HepG2 (cell line): Measurements from ENCODE around the gene CIB1. TPM values are rescaled to one million over a fixed set of nuclear protein-coding genes. Genes with fewer than 3 reads are reported as not detected.

Experiments
- DNMT1 ChIP-seq: sonication (generic); formaldehyde crosslinking; IDR thresholded peaks from 2 replicates; pipeline ENCODE4 v1.5.1; 2020; ENCODE audit warnings: mild to moderate bottlenecking, missing genetic modification reagents
- FOXP4 ChIP-seq: sonication (generic); formaldehyde crosslinking; IDR thresholded peaks from 2 replicates; pipeline ENCODE4 v1.4.0; 2020; ENCODE audit warnings: missing genetic modification reagents
- GTF2F1 ChIP-seq: fragments of 150-350 bp; IDR thresholded peaks from 2 replicates; pipeline ENCODE4 v1.6.1; 2014; ENCODE audit warnings: low read length
- KMT2B ChIP-seq: IDR thresholded peaks from 2 replicates; pipeline ENCODE4 v1.6.1; 2016; ENCODE audit warnings: missing genetic modification reagents, missing compliant biosample characterization
- MAFG ChIP-seq: sonication (generic); formaldehyde crosslinking; IDR thresholded peaks from 2 replicates; pipeline ENCODE4 v1.5.1; 2020; ENCODE audit warnings: mild to moderate bottlenecking, missing genetic modification reagents
- MED13 ChIP-seq: sonication (generic); formaldehyde crosslinking; IDR thresholded peaks from 2 replicates; pipeline ENCODE4 v1.5.0; 2020; ENCODE audit warnings: missing genetic modification reagents
- MEIS2 ChIP-seq: sonication (generic); formaldehyde crosslinking; IDR thresholded peaks from 2 replicates; pipeline ENCODE4 v1.9.0; 2021; ENCODE audit warnings: mild to moderate bottlenecking, missing genetic modification reagents
- POLR2A ChIP-seq, 2 experiments: IDR thresholded peaks; 2 replicates each; pipeline ENCODE4 v1.6.1; 2011; ENCODE audit warnings: low read depth in 2 of 2, low read length in 2 of 2, mild to moderate bottlenecking in 1 of 2, moderate library complexity in 1 of 2; ENCODE audit not compliant: insufficient read depth in 1 of 2
- POLR2AphosphoS5 ChIP-seq: IDR thresholded peaks from 2 replicates; pipeline ENCODE4 v1.6.1; 2012; ENCODE audit warnings: low read depth, low read length
- RBM22 ChIP-seq: fragments of 200-400 bp; formaldehyde crosslinking; optimal IDR thresholded peaks from 2 replicates; pipeline ENCODE3; 2017; ENCODE audit warnings: mild to moderate bottlenecking, low read length, moderate library complexity
- TFDP2 ChIP-seq: sonication (generic); formaldehyde crosslinking; IDR thresholded peaks from 2 replicates; pipeline ENCODE4 v1.4.0; 2020; ENCODE audit warnings: missing genetic modification reagents
- U2AF2 ChIP-seq: fragments of 200-400 bp; formaldehyde crosslinking; IDR thresholded peaks from 2 replicates; pipeline ENCODE4 v1.6.1; 2017; ENCODE audit warnings: low read depth, mild to moderate bottlenecking, low read length
- YEATS4 ChIP-seq: sonication (generic); formaldehyde crosslinking; IDR thresholded peaks from 2 replicates; pipeline ENCODE4 v1.4.0; 2020; ENCODE audit warnings: missing genetic modification reagents, borderline replicate concordance
- ZNF260 ChIP-seq: sonication (generic); formaldehyde crosslinking; IDR thresholded peaks from 2 replicates; pipeline ENCODE4 v1.4.0; 2020; ENCODE audit warnings: missing genetic modification reagents, low read depth, mild to moderate bottlenecking, borderline replicate concordance
- ZSCAN25 ChIP-seq: sonication (generic); formaldehyde crosslinking; IDR thresholded peaks from 2 replicates; pipeline ENCODE4 v1.8.0; 2022; ENCODE audit warnings: mild to moderate bottlenecking, missing genetic modification reagents
- polyA plus RNA-seq, 8 experiments: library from polyadenylated mRNA; depleted of rRNA in 3 of 8; stranded (reverse) in 7 of 8; unstranded in 1 of 8; fragments of >200 nt; fragmentation: Illumina TruSeq in 4 of 8; extraction: Trizol in 4 of 8; gene quantifications; 2 replicates each; pipeline versions ENCODE4 v1.2.1 to v1.2.3, GENCODE V29; 2011 to 2016; ENCODE audit warnings: low read depth in 4 of 8, missing spikeins in 1 of 8, mixed read lengths in 1 of 8; ENCODE audit not compliant: insufficient read depth in 1 of 8
- total RNA-seq, 5 experiments: library from RNA; depleted of rRNA; stranded (reverse); fragments of >200 nt; fragmentation: Illumina TruSeq; extraction: Trizol; gene quantifications; 2 replicates each; pipeline ENCODE4 v1.2.3, GENCODE V29; 2016; ENCODE audit warnings: low read depth in 1 of 5
- TF ChIP-seq, protein P1 (sequence below), 2 experiments: sonication (generic) in 1 of 2; formaldehyde crosslinking in 1 of 2; IDR thresholded peaks; 2 replicates each; pipeline versions ENCODE4 v1.5.1 to v1.6.1; 2011 to 2020; ENCODE audit warnings: borderline replicate concordance in 1 of 2, low read depth in 1 of 2, low read length in 1 of 2, mild to moderate bottlenecking in 1 of 2, missing genetic modification reagents in 1 of 2, moderate library complexity in 1 of 2
- TF ChIP-seq, protein P2 (sequence below): IDR thresholded peaks from 2 replicates; pipeline ENCODE4 v1.6.1; 2016; ENCODE audit warnings: mild to moderate bottlenecking, missing biosample characterization, missing genetic modification reagents
- TF ChIP-seq, protein P3 (sequence below): sonication (generic); formaldehyde crosslinking; IDR thresholded peaks from 2 replicates; pipeline ENCODE4 v1.5.0; 2020; ENCODE audit warnings: missing genetic modification reagents

Gene CIB1
- total and polyA plus RNA-seq, 2 of the 13 experiments (the other 11 are each of a cell fraction or from before 2014, with no cell fraction given), result 38.7 to 72.7 TPM

GRCh38 chr15:90184786-90185704 is 48.7 kb downstream of the CIB1 start (continued):
- TF ChIP-seq KMT2B (CRISPR knock-in tag) (peak; percentile 56; the same call in 1 of the 2 replicates), U2AF2 (peak; percentile 92), GTF2F1 (no peak), RBM22 (peak; percentile 97), TFDP2 (CRISPR knock-in tag) (peak; percentile 39; the same call in 1 of the 2 replicates), ZSCAN25 (0 out of 2 replicates have a peak, but pooled peaks have one; percentile 36), MED13 (CRISPR knock-in tag) (no peak), ZNF260 (CRISPR knock-in tag) (no peak), FOXP4 (CRISPR knock-in tag) (peak; percentile 69), POLR2A (IDR thresholded peaks at IDR 0.05; ENCODE audit: insufficient read depth in 1 of 2, low read depth in 2 of 2, low read length in 2 of 2) (peak in 1 of 2 experiments; percentile 57; a peak in 1 of 4 replicates), POLR2AphosphoS5 (peak; percentile 50; the same call in 1 of the 2 replicates), YEATS4 (peak; percentile 76), DNMT1 (CRISPR knock-in tag) (no peak), MAFG (no peak), MEIS2 (CRISPR knock-in tag) (peak; percentile 84)
- TF ChIP-seq, protein P1, sequence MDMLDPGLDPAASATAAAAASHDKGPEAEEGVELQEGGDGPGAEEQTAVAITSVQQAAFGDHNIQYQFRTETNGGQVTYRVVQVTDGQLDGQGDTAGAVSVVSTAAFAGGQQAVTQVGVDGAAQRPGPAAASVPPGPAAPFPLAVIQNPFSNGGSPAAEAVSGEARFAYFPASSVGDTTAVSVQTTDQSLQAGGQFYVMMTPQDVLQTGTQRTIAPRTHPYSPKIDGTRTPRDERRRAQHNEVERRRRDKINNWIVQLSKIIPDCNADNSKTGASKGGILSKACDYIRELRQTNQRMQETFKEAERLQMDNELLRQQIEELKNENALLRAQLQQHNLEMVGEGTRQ (IDR thresholded peaks at IDR 0.05; ENCODE audit: low read depth, low read length), result no peak
- TF ChIP-seq, protein P1 (CRISPR knock-in tag; IDR thresholded peaks at IDR 0.05; ENCODE audit: borderline replicate concordance), result no peak
- TF ChIP-seq, protein P2, sequence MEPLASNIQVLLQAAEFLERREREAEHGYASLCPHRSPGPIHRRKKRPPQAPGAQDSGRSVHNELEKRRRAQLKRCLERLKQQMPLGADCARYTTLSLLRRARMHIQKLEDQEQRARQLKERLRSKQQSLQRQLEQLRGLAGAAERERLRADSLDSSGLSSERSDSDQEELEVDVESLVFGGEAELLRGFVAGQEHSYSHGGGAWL (CRISPR knock-in tag), result no peak; the same call in 1 of the 2 replicates
- TF ChIP-seq, protein P3, sequence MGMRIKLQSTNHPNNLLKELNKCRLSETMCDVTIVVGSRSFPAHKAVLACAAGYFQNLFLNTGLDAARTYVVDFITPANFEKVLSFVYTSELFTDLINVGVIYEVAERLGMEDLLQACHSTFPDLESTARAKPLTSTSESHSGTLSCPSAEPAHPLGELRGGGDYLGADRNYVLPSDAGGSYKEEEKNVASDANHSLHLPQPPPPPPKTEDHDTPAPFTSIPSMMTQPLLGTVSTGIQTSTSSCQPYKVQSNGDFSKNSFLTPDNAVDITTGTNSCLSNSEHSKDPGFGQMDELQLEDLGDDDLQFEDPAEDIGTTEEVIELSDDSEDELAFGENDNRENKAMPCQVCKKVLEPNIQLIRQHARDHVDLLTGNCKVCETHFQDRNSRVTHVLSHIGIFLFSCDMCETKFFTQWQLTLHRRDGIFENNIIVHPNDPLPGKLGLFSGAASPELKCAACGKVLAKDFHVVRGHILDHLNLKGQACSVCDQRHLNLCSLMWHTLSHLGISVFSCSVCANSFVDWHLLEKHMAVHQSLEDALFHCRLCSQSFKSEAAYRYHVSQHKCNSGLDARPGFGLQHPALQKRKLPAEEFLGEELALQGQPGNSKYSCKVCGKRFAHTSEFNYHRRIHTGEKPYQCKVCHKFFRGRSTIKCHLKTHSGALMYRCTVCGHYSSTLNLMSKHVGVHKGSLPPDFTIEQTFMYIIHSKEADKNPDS (CRISPR knock-in tag), result no peak
